CD14-positive monocyte (primary cell): ENCODE data around the gene WDTC1. TPM values are rescaled to one million over a fixed set of nuclear protein-coding genes. Genes with fewer than 3 reads are reported as not detected.

Experiments
- DNase-seq, 3 donors: peaks; one replicate each; pipeline ENCODE4 v3.0.0-alpha.2; 2011 to 2022
- H2AFZ ChIP-seq: 2 replicates; pipeline ENCODE4 v1.6.0; 2012; ENCODE audit warnings: mild to moderate bottlenecking, low read depth, low read length, inconsistent platforms; ENCODE audit not compliant: insufficient read depth, poor library complexity, severe bottlenecking
- H3K27ac ChIP-seq, 2 donors: 1 replicate in 1 of 2; 2 replicates in 1 of 2; pipeline ENCODE4 v1.5.1; 2012 to 2013; ENCODE audit warnings: low read length in 2 of 2, control low read depth in 1 of 2, inconsistent platforms in 1 of 2, low read depth in 1 of 2, mild to moderate bottlenecking in 1 of 2
- H3K27me3 ChIP-seq, 2 donors: one replicate each; pipeline versions ENCODE4 v1.6.0 to v1.6.1; 2011 to 2013; ENCODE audit warnings: low read length in 2 of 2; ENCODE audit not compliant: control insufficient read depth in 2 of 2, insufficient read depth in 2 of 2
- H3K36me3 ChIP-seq, 2 donors: replicated peaks in 1 of 2; 1 replicate in 1 of 2; 2 replicates in 1 of 2; pipeline versions ENCODE4 v1.5.1 to v1.6.1; 2012 to 2013; ENCODE audit warnings: low read length in 2 of 2, control low read depth in 1 of 2, inconsistent platforms in 1 of 2, mild to moderate bottlenecking in 1 of 2; ENCODE audit not compliant: insufficient read depth in 2 of 2, control insufficient read depth in 1 of 2
- H3K4me1 ChIP-seq, 2 donors: 1 replicate in 1 of 2; 2 replicates in 1 of 2; pipeline versions ENCODE4 v1.5.1 to v1.6.1; 2012 to 2013; ENCODE audit warnings: low read length in 2 of 2, control low read depth in 1 of 2, inconsistent platforms in 1 of 2, mild to moderate bottlenecking in 1 of 2, moderate library complexity in 1 of 2; ENCODE audit not compliant: insufficient read depth in 2 of 2, control insufficient read depth in 1 of 2
- H3K4me2 ChIP-seq: replicated peaks from 2 replicates; pipeline ENCODE3; 2012; ENCODE audit warnings: low read length, moderate library complexity, mild to moderate bottlenecking; ENCODE audit not compliant: poor library complexity, severe bottlenecking; ENCODE audit errors: extremely low read depth
- H3K4me3 ChIP-seq, 3 experiments: fragments of 200-600 bp in 1 of 3; sonication (generic) in 1 of 3; replicated peaks in 1 of 3; 1 replicate in 2 of 3; 2 replicates in 1 of 3; pipeline ENCODE4 v1.5.1; 2011 to 2013; ENCODE audit warnings: low read length in 3 of 3, mild to moderate bottlenecking in 3 of 3, control low read depth in 2 of 3, low read depth in 2 of 3, inconsistent platforms in 1 of 3, moderate library complexity in 1 of 3
- H3K79me2 ChIP-seq: 2 replicates; pipeline ENCODE4 v1.6.0; 2012; ENCODE audit warnings: mild to moderate bottlenecking, control low read depth, inconsistent platforms, low read length, moderate library complexity; ENCODE audit not compliant: insufficient read depth
- H3K9ac ChIP-seq: 2 replicates; pipeline ENCODE4 v1.6.0; 2017; ENCODE audit warnings: low read length, mild to moderate bottlenecking; ENCODE audit not compliant: insufficient read depth, poor library complexity, severe bottlenecking
- H3K9me3 ChIP-seq, 2 donors: replicated peaks in 1 of 2; 1 replicate in 1 of 2; 2 replicates in 1 of 2; pipeline versions ENCODE4 v1.5.1 to v1.6.1; 2012 to 2013; ENCODE audit warnings: low read length in 2 of 2, control low read depth in 1 of 2; ENCODE audit not compliant: control insufficient read depth in 1 of 2, insufficient read depth in 1 of 2
- H4K20me1 ChIP-seq: 2 replicates; pipeline ENCODE4 v1.6.0; 2012; ENCODE audit warnings: mild to moderate bottlenecking, low read length, control low read depth, moderate library complexity; ENCODE audit not compliant: insufficient read depth
- H3K27ac Mint-ChIP-seq, 7 donors: one replicate each; pipeline ENCODE4 v1.8.0; 2020; ENCODE audit warnings: mild to moderate bottlenecking in 7 of 7, mixed read lengths in 7 of 7, moderate library complexity in 6 of 7, inconsistent platforms in 2 of 7
- H3K27me3 Mint-ChIP-seq, 3 donors: one replicate each; pipeline ENCODE4 v1.8.0; 2021 to 2022; ENCODE audit warnings: low read depth in 3 of 3, mild to moderate bottlenecking in 3 of 3, mixed read lengths in 3 of 3, moderate library complexity in 3 of 3, inconsistent platforms in 1 of 3
- H3K36me3 Mint-ChIP-seq, 2 donors: one replicate each; pipeline ENCODE4 v1.8.0; 2020; ENCODE audit warnings: mixed read lengths in 2 of 2, inconsistent platforms in 1 of 2, mild to moderate bottlenecking in 1 of 2
- H3K4me1 Mint-ChIP-seq: one replicate; pipeline ENCODE4 v1.8.0; 2020; ENCODE audit warnings: mild to moderate bottlenecking, mixed read lengths
- H3K4me3 Mint-ChIP-seq, 2 donors: one replicate each; pipeline ENCODE4 v1.8.0; 2020; ENCODE audit warnings: mild to moderate bottlenecking in 2 of 2, mixed read lengths in 2 of 2, moderate library complexity in 1 of 2
- H3K9me3 Mint-ChIP-seq, 7 donors: one replicate each; pipeline ENCODE4 v1.8.0; 2020 to 2022; ENCODE audit warnings: mixed read lengths in 7 of 7, mild to moderate bottlenecking in 6 of 7, moderate library complexity in 6 of 7, inconsistent platforms in 2 of 7
- WGBS: methylation state at CpG from one replicate; pipeline ENCODE4 v1.1.5; 2013; ENCODE audit warnings: missing lambda C conversion rate; ENCODE audit not compliant: insufficient coverage; 5-methylcytosine and 5-hydroxymethylcytosine counted together
- intact Hi-C, 2 donors: fragments of 100-400 bp; cut with micrococcal nuclease; formaldehyde crosslinking; loops; one replicate each; pipeline versions ENCODE4 v1.15.0 to v1.15.1; 2023
- polyA plus RNA-seq, 3 donors: library from polyadenylated mRNA; depleted of rRNA in 1 of 3; unstranded in 2 of 3; stranded (reverse) in 1 of 3; fragments of 300-500 nt in 2 of 3; fragments of >200 nt in 1 of 3; fragmentation: Illumina TruSeq in 2 of 3; gene quantifications; 1 replicate in 2 of 3; 2 replicates in 1 of 3; pipeline ENCODE4 v1.2.3, GENCODE V29; 2012 to 2021
- TF ChIP-seq, protein P1 (sequence below): fragments of 200-600 bp; IDR thresholded peaks from one replicate; pipeline ENCODE4 v1.8.0; 2022; ENCODE audit warnings: antibody characterized with exemption, mild to moderate bottlenecking

WDTC1 gene
- polyA plus RNA-seq, 3 donors, result 2.1 to 26.6 (median 4.3) TPM

DNA sequence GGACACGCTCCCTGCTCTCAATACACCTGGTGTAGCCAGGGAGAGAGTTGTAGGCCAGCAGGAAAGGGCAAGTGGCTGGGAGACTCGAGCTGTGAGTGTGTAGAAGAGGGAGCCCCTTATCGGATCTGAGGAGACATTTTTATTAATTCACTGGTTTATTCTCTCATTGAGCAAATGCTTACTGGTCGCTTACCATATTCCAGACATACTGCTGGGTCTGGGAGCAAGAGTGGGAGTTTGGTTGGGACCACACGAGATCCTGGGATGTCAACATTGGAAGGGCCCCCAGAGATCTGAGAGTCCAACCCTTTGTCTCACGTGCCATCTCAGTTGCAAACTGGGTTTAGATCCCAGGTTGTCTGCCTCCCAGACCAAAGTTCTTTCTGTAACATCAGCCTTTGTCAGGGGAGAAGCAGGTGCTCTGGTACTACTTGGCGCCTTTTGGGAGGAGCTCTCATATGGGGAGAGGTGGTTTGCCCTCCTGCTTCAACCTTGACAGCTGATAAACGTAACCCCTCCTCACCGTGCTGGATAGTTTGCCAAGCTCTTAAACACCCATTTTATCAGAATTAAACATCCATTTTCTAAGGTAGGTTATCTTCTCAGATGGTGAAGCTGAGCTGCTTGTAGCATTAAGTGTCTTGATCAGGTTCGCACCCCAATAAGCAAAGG is 88.3 kb downstream of the WDTC1 start:
- Mint-ChIP-seq H3K4me3 (peak overlapping the region; percentile 89 to 97), H3K9me3 (no peaks in the 10 kb centered on the region), H3K27ac (peak overlapping the region; percentile 97 to 99 (median 98)), H3K36me3 (peaks cover 21 to 34% of the 10 kb centered on the region in 2 donors), H3K4me1 (peaks cover 30% of the 10 kb centered on the region), H3K27me3 (peaks cover 5 to 7% (median 5%) of the 10 kb centered on the region in 3 donors)
- Histone ChIP-seq H3K27ac (peak overlapping the region; percentile 89 to 95), H3K9me3 (no peaks in the 10 kb centered on the region), H3K4me1 (peaks cover 17 to 20% of the 10 kb centered on the region in 2 donors), H3K9ac (peak overlapping the region; percentile 92), H4K20me1 (peaks cover 14% of the 10 kb centered on the region), H3K27me3 (peaks cover 0 to 3% of the 10 kb centered on the region in 2 donors), H3K4me2 (peak overlapping the region; percentile 87), H3K36me3 (peaks cover 16 to 33% of the 10 kb centered on the region in 2 donors), H3K79me2 (peaks cover 56% of the 10 kb centered on the region), H3K4me3 (peak overlapping the region; percentile 65 to 88 (median 87)), H2AFZ (peak overlapping the region; percentile 83)
- intact Hi-C loops, result loop anchor here in 1 of 2 donors (10.0 kb wide), 1 partner anchor 342 kb away; no protein-coding TSS in a partner anchor
- TF ChIP-seq, protein P1, sequence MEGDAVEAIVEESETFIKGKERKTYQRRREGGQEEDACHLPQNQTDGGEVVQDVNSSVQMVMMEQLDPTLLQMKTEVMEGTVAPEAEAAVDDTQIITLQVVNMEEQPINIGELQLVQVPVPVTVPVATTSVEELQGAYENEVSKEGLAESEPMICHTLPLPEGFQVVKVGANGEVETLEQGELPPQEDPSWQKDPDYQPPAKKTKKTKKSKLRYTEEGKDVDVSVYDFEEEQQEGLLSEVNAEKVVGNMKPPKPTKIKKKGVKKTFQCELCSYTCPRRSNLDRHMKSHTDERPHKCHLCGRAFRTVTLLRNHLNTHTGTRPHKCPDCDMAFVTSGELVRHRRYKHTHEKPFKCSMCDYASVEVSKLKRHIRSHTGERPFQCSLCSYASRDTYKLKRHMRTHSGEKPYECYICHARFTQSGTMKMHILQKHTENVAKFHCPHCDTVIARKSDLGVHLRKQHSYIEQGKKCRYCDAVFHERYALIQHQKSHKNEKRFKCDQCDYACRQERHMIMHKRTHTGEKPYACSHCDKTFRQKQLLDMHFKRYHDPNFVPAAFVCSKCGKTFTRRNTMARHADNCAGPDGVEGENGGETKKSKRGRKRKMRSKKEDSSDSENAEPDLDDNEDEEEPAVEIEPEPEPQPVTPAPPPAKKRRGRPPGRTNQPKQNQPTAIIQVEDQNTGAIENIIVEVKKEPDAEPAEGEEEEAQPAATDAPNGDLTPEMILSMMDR, result no peak
- DNase-seq, result peak in 1 of 3 donors; percentile 13
- WGBS, result 0% methylated on average over 2 of the region's 10 CpGs

DNA sequence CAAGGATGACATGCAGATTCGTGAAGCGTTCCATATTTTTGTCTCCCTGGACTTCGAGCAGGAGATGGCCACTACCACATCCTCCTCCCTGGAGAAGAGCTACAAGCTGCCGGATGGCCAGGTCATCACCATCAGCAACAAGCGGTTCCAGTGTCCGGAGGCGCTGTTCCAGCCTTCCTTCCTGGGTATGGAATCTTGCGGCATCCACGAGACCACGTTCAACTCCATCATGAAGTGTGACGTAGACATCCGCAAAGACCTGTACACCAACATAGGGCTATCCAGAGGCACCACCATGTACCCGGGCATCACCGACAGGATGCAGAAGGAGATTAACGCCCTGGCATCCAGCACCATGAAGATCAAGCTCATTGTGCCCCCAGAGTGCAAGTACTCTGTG is 90.9 kb downstream of the WDTC1 start:
- TF ChIP-seq, protein P1, result no peak
- H3K4me1 Mint-ChIP-seq, result peaks cover 32% of the 10 kb centered on the region
- H3K9ac ChIP-seq, result no peak overlapping the region
- H3K9me3 ChIP-seq, result no peaks in the 10 kb centered on the region
- H3K4me3 ChIP-seq, result no peak overlapping the region
- H3K27me3 Mint-ChIP-seq, result peaks cover 0 to 5% (median 0%) of the 10 kb centered on the region in 3 donors
- H3K36me3 Mint-ChIP-seq, result peaks cover 34 to 53% of the 10 kb centered on the region in 2 donors
- peak overlapping the region in 1 of 7 donors; percentile 57 for H3K27ac Mint-ChIP-seq
- 96% methylated on average over 12 of the region's 15 CpGs for WGBS
- H3K4me2 ChIP-seq, result no peak overlapping the region
- H4K20me1 ChIP-seq, result peaks cover 34% of the 10 kb centered on the region
- no peak overlapping the region for H2AFZ ChIP-seq
- DNase-seq, result no peak
- no peak overlapping the region for H3K4me3 Mint-ChIP-seq
- H3K79me2 ChIP-seq, result peaks cover 75% of the 10 kb centered on the region
- intact Hi-C loops, result loop anchor here in 1 of 2 donors (10.0 kb wide), 1 partner anchor 340 kb away; no protein-coding TSS in a partner anchor
- H3K27me3 ChIP-seq, result no peaks in the 10 kb centered on the region
- peaks cover 22 to 52% of the 10 kb centered on the region in 2 donors for H3K36me3 ChIP-seq
- H3K9me3 Mint-ChIP-seq, result no peaks in the 10 kb centered on the region
- no peak overlapping the region for H3K27ac ChIP-seq
- peaks cover 17 to 20% of the 10 kb centered on the region in 2 donors for H3K4me1 ChIP-seq
